Right renal pelvis (tissue), 4 donors: ENCODE results near the gene FCRL6. TPM values are rescaled to one million over a fixed set of nuclear protein-coding genes. Genes with fewer than 3 reads are reported as not detected.

ENCODE experiments used
- DNase-seq, 4 donors: peaks; one replicate each; pipeline ENCODE4 v3.0.0-alpha.2; 2013; ENCODE audit warnings: low read depth in 4 of 4, low spot score in 3 of 4, missing footprints in 1 of 4
- polyA plus RNA-seq, 4 donors: library from polyadenylated mRNA; unstranded; fragments of 120-200 nt; gene quantifications; one replicate each; pipeline ENCODE4 v1.2.1, GENCODE V29; 2013; ENCODE audit not compliant: insufficient read length in 4 of 4

Gene FCRL6
- polyA plus RNA-seq, 4 donors: 0.19 to 0.58 (median 0.30) TPM

DNA sequence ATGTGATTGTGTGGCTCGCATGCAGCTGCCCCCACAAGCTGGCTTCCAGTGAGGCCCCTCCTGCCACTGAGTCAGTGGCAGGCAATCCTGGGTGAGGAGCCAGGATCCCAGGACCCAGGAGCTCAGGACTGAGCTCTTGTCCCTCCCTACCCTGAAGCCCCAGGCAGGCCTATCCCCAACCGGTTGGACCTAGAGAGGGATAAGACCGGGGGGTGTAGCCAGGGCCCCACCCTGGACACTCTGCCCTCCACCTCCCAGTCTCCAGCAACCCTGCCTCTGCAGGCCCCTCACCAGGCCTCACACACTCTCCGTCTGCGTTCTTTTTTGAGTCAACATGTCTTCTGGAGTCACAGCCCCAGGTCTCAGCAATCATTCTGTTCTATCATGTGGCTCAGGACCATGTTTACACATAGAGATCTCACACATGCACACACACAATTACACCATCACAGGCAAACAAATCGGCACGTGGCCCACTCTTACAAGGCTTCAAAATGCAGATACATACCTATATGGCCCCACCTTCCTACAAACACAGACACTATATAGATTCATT, 57.7 kb downstream of the FCRL6 start:
- no peak for DNase-seq

GRCh38 chr1:159860456-159860855, 58.3 kb downstream of the FCRL6 start:
- DNase-seq: no peak

DNA sequence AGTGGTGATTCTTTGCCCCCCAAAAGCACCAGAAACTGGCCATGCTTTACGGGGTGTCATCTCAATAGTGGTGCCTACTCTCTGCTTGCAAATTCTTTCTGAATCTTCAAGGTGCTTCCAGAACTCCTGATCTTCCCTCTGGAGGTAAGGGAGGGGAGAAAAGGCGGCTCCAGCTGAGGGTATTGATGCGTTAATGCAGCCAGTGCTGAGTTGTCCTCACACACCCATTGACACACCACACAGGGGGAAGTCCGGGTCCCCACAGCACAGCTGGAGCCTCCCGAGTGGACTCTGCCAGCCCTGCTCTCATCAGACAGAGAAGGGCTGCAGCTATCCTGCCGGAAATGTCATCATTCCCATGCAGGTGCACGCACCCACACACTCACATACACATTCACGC, 59.1 kb downstream of the FCRL6 start:
- DNase-seq: no peak

DNA sequence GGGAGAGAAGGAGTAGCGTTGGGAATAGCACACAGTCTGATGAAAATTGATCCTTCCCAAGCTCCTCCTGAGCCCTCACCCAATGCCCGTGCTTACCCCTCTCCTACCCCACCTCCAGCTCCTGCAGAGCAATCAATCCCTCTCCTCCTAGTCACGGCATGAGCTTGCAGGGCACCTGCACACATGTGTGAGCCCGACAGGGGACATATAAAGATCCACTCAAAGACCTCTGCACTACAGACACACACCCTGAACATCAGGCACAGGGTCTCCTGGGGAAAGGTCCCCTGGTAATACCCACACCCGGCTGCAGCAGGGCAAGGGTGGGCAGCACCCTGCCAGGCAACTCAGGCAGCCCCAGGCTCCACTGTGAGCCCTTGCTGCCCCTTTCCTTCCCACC, 59.9 kb downstream of the FCRL6 start:
- DNase-seq: no peak

GRCh38 chr1:159862557-159862956, 60.4 kb downstream of the FCRL6 start, which contains the start of gene VSIG8:
VSIG8 (minus strand) TSS chr1:159862657; CDS start chr1:159862521, 136 bp downstream.
- no peak for DNase-seq

DNA sequence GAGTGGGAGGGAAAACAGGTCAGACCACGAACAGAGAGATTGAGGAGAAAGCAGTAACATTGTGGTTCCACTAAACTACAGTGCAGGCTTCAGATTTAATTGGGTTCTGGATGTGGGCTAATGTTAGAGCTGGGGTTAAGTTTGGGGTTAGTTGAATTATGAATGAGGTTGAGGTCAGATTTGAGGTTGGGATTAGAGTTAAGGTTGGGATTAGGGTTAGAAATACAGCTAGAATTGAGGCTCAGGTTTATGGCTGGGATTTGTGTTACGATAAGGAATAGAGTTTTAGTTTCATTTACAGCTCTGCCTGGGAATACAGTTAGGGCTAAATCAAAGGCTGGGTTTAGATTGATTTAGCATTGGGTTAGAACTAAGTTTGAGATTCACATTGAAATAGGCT, 62.1 kb downstream of the FCRL6 start:
- DNase-seq: no peak

Other genes starting within 250 kb of the FCRL6 start
- gene APCS, start 214.5 kb upstream of the FCRL6 start, polyA plus RNA-seq: not detected
- not detected for gene CRP, start 87.8 kb upstream of the FCRL6 start, polyA plus RNA-seq
- 10 to 100 TPM; 28.5 to 41.3 (median 31.8) TPM for gene DUSP23, start 21.4 kb upstream of the FCRL6 start, polyA plus RNA-seq
- gene SLAMF8, start 24.5 kb downstream of the FCRL6 start, polyA plus RNA-seq: under 1 TPM; 0.62 to 0.82 (median 0.72) TPM
- under 1 TPM; 0.13 to 0.65 (median 0.38) TPM for gene VSIG8, start 60.3 kb downstream of the FCRL6 start, polyA plus RNA-seq
- 1 to 10 TPM; 2.6 to 3.5 (median 3.3) TPM for gene CFAP45, start 97.8 kb downstream of the FCRL6 start, polyA plus RNA-seq
- 100 to 1,000 TPM; 123 to 160 (median 142) TPM for gene TAGLN2, start 123.1 kb downstream of the FCRL6 start, polyA plus RNA-seq
- gene IGSF9, start 143.3 kb downstream of the FCRL6 start, polyA plus RNA-seq: 10 to 100 TPM; 13.4 to 18.7 (median 15.5) TPM
- not detected for gene SLAMF9, start 151.9 kb downstream of the FCRL6 start, polyA plus RNA-seq
- 10 to 100 TPM; 11.4 to 14.6 (median 14.0) TPM for gene PIGM, start 229.6 kb downstream of the FCRL6 start, polyA plus RNA-seq